Stimulated activated CD8-positive, alpha-beta memory T cell treated with anti-CD3 and anti-CD28 coated beads, Interleukin-15, amount 100 ng/mL, for 1 hour (primary cell): ENCODE data around the gene DACT2.

ENCODE experiments used
- DNase-seq: peaks from one replicate; pipeline ENCODE4 v3.0.0-alpha.2; 2020; ENCODE audit warnings: low read depth

Gene DACT2

DNA sequence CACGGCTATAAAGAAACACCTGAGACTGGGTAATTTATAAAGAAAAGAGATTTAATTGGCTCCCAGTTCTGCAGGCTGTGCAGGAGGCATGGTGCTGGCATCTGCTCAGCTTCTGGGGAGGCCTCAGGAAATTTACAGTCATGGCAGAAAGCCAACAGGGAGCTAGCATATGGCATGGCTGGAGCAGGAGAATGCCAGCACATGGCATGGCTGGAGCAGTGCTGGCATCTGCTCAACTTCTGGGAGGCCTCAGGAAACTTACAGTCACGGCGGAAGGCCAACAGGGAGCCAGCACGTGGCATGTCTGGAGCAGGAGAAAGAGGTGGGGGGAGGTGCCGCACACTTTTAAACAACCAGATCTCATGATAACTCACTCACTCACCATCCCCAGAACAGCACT lies 32.5 kb upstream of the DACT2 start:
- no peak for DNase-seq

- no peak for DNase-seq
Measured at GRCh38 chr6:168349718-168350210, 30.2 kb upstream of the DACT2 start.

GRCh38 chr6:168348186-168348585 lies 28.6 kb upstream of the DACT2 start:
- DNase-seq: no peak

- no peak for DNase-seq
Measured at GRCh38 chr6:168347615-168348014, 28.0 kb upstream of the DACT2 start.

- no peak for DNase-seq
Measured at GRCh38 chr6:168347053-168347452, 27.5 kb upstream of the DACT2 start.

DNA sequence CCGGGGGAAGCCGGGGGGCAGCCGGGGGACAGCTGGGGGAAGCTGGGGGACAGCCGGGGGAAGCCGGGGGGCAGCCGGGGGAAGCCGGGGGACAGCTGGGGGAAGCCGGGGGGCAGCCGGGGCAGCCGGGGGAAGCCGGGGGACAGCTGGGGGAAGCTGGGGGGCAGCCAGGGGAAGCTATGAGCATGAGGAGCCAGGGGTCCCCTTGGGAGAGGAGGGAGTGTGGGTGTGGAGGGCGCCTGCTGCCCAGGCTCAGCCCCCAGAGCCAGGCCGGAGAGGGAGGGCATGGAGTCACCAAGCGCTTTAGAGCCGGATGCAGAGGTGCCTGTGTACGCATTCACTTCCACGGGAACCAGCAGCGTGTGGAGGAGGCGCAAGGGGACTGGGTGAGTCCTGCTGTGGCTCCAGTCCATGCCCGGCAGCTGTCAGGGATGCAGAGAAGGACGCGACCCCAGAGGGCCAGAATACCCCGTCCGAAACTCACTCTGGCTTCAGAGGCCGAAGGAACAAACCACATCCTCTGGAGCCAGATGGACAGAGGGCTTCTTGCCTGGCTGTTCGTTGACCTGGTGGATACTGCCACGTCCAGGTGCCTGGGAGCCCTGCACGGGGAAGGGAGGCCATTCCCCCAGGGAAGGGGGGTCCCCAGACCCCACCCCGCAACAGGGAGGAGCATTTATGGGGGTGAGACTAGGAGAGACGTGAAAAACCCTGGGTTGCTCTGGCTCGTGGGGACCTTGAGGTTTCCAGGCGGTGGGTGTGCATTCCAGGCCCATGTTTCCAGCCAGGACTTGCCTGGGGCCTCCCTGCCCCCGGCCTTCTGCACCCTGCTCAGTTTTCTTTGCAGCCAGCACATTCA lies 26.5 kb upstream of the DACT2 start:
- DNase-seq: no peak

- no peak for DNase-seq
Measured at GRCh38 chr6:168345266-168345665, 25.7 kb upstream of the DACT2 start.

GRCh38 chr6:168344338-168344737 lies 24.8 kb upstream of the DACT2 start:
- no peak for DNase-seq

- DNase-seq: no peak
Measured at GRCh38 chr6:168343239-168344150, 23.9 kb upstream of the DACT2 start.

GRCh38 chr6:168342636-168343035 lies 23.1 kb upstream of the DACT2 start:
- no peak for DNase-seq

DNA sequence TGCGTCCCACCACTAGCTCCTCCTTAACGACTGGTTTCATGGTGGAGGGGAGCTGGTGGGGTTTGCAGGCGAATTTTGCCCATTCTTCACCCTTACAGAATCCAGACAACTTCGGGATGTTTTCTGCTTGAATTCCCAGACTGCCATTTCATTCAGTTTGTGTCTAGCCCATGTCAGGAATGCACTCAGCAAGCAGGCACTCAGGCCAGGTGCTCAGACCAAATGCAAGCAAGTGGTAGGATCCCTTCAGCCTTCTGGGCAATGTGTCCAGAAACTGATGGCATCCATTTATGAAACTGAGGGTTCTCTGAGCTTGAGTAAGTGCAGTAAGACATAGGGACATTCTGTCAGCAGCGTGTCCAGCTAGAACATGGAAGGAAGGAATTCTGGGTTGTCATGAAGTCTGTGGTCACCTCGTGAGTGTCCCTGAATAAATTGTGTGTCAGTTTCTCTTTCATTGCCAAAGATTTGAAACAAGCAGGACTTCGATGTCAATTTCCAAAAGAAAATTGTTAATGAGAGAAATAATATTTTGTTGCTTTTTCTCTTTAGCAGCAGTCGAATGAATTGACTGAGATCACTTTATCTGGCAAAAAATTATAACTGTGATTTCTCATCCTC lies 21.8 kb upstream of the DACT2 start:
- DNase-seq: no peak

DNA sequence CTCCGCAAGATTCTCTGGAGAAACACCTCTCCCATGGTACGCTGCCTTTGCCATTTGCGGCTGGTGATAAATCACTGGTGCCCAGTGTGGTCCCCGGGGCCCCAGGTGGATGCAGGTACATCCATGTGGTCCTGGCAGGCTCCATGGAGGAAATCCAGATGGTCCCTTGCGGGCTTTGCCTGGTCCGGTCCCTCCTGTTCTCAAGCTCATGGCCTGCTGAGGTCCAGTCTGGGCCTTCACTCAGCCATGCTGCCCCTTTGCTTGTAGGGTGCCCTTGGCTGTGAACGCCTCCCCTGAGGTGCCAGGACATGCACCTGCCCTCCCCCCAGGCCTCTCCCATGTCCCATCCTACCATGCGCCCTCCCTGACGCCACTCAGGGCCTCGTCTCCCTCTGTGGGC lies 21.2 kb upstream of the DACT2 start:
- no peak for DNase-seq

DNA sequence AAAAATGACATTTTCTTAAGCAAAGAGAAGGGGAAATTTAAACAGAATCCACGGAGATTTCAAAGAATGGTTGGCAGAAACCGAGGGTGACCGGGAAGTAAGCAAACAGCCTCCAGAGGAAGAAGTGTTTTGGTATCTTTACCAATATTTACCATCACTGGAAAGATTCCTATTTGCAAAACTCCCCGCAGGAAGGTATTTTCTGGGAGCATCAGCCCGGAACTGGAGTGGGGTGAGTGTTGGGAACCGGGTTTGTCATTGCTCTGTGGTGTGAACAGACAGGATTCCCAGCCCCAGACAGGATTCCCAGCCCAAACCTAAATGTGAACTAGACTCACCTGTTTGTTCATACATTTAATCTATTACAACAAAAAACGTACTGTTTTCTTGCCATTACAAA lies 19.2 kb upstream of the DACT2 start:
- no peak for DNase-seq

- no peak for DNase-seq
Measured at GRCh38 chr6:168336967-168337366, 17.4 kb upstream of the DACT2 start.

- no peak for DNase-seq
Measured at GRCh38 chr6:168333989-168334388, 14.4 kb upstream of the DACT2 start.

- no peak for DNase-seq
Measured at GRCh38 chr6:168333491-168333890, 13.9 kb upstream of the DACT2 start.

- DNase-seq: no peak
Measured at GRCh38 chr6:168333039-168333438, 13.5 kb upstream of the DACT2 start.

GRCh38 chr6:168332020-168332419 lies 12.4 kb upstream of the DACT2 start:
- DNase-seq: no peak

DNA sequence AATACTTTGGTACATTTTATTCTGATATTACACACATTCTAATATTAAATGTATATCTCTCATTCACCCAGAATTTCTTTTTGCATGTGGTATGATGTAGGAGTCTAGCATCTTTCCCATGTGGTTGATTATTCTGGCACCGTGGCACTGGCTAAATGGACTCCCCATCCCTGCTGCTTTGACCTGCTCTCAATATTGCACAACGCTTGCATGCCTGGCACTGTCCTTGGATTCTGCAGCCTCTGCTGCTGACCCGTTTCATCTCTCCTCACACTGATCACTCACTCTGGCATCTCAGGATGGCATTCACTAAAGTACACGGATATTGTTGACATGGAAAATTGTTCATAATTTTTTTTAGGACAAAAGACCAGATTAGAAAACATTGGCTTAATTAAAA lies 11.5 kb upstream of the DACT2 start:
- no peak for DNase-seq

DNA sequence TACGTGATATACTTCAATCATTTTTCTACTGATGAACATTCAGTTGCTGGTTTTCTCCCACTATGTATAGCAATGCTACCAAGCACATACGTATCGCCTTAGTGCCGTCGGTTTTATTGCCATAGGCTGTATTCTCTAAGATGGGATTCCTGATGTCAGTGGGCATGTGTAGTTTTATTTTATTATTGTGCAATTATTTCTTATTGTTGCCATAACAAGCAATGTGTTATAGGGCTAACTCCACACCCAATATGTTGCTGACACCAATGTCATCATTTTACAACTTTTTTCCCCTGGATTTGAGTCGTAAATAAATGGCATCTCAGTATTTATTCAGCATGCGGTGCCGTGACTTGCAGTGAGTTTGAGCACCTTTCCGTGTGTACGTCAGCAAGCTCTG lies 10.8 kb upstream of the DACT2 start:
- DNase-seq: no peak

DNA sequence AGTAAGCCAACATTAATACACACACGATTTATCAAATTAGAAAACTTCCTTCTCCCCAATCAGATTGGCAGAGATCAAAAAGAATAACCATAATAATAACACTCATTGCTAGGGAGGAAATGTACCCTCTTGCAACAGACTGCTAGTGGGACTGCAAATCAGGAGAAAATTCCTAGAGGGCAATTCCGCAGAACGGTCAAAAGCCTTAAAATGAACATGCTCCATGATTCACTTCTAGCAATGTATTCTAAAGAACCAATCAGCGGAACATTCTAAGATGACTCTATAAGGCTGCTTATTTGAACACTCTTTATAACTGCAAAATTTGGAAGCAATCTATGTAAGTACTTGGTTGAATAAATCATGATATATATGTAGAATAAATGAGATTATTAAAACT lies 8.5 kb upstream of the DACT2 start:
- DNase-seq: no peak
